ENCODE data around the gene VRK1. TPM values are rescaled to one million over a fixed set of nuclear protein-coding genes. Genes with fewer than 3 reads are reported as not detected.
"Not testable (repeated sequence)": the region's sequence is repeated elsewhere in the genome, so short reads cannot be mapped to it uniquely, and the experiment has no call there.

The VRK1 gene
- total RNA-seq, 4 donors from 2014 or later: 3.8 to 7.0 (median 5.4) TPM

DNA sequence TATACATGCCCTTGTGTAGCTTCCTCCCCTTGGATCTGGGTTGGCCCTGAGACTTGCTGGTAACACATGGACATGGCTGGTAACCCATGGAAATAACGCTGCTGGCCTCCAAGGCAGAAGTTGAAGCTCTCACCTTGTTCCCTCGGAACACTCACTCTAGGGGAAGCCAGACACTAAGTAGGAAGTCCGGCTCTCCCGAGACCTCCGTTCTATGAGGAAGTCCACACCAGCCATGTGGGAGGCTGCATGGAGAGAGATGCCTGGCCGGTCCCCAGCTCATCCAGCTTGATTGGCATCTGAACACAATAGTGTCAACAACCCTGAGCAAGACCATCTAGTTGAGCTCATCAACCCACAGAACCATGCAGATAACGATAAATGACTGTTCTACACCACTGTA is 39.7 kb upstream of the VRK1 start:
- ATAC-seq: no peak
- Histone ChIP-seq H3K27me3 (peaks cover 0 to 3% (median 0%) of the 10 kb centered on the region in 3 donors), H3K27ac (no peak overlapping the region), H3K36me3 (no peaks in the 10 kb centered on the region), H3K4me3 (no peak overlapping the region), H3K4me1 (no peaks in the 10 kb centered on the region), H3K9me3 (no peaks in the 10 kb centered on the region)
- DNase-seq: no peak
- TF ChIP-seq, protein P1, sequence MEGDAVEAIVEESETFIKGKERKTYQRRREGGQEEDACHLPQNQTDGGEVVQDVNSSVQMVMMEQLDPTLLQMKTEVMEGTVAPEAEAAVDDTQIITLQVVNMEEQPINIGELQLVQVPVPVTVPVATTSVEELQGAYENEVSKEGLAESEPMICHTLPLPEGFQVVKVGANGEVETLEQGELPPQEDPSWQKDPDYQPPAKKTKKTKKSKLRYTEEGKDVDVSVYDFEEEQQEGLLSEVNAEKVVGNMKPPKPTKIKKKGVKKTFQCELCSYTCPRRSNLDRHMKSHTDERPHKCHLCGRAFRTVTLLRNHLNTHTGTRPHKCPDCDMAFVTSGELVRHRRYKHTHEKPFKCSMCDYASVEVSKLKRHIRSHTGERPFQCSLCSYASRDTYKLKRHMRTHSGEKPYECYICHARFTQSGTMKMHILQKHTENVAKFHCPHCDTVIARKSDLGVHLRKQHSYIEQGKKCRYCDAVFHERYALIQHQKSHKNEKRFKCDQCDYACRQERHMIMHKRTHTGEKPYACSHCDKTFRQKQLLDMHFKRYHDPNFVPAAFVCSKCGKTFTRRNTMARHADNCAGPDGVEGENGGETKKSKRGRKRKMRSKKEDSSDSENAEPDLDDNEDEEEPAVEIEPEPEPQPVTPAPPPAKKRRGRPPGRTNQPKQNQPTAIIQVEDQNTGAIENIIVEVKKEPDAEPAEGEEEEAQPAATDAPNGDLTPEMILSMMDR (IDR thresholded peaks at IDR 0.05 in 4 of 5, conservative IDR thresholded peaks at IDR 0.05 in 1 of 5): no peak
- no peak for TF ChIP-seq POLR2A (IDR thresholded peaks at IDR 0.05)
- intact Hi-C loops (cut with DNase I; ENCODE audit: low total_unique reads) (no loop called here), in situ Hi-C loops (cut with MboI; ENCODE audit: low sequenced_read_pairs in 4 of 4) (no loop called here)

DNA sequence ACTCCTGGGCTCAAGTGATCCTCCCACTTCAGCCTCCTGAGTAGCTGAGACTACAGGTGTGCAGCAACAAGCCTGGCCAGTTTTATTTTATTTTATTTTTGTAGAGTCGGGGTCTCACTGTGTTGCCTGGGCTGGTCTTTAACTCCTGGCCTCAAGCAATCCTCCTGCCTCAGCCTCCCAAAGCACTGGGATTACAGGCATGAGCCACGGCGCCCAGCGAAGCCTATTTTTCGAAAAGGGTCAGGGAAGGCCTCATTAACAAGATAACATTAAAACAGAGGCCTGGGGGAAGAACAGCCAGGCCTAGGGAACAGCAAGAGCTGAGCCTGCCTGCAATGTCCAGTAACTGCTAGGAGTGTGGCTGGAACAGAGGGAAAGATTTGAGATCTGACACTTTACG is 36.1 kb upstream of the VRK1 start:
- Histone ChIP-seq H3K27me3 (no peaks in the 10 kb centered on the region), H3K36me3 (no peaks in the 10 kb centered on the region), H3K4me3 (no peak overlapping the region), H3K9me3 (no peaks in the 10 kb centered on the region), H3K27ac (no peak overlapping the region), H3K4me1 (no peaks in the 10 kb centered on the region)
- ATAC-seq (no peak), DNase-seq (no peak)
- intact Hi-C loops (cut with DNase I; ENCODE audit: low total_unique reads) (no loop called here), in situ Hi-C loops (cut with MboI; ENCODE audit: low sequenced_read_pairs in 4 of 4) (no loop called here)
- no peak for TF ChIP-seq POLR2A (IDR thresholded peaks at IDR 0.05)
- TF ChIP-seq, protein P1 (IDR thresholded peaks at IDR 0.05 in 4 of 5, conservative IDR thresholded peaks at IDR 0.05 in 1 of 5): no peak

DNA sequence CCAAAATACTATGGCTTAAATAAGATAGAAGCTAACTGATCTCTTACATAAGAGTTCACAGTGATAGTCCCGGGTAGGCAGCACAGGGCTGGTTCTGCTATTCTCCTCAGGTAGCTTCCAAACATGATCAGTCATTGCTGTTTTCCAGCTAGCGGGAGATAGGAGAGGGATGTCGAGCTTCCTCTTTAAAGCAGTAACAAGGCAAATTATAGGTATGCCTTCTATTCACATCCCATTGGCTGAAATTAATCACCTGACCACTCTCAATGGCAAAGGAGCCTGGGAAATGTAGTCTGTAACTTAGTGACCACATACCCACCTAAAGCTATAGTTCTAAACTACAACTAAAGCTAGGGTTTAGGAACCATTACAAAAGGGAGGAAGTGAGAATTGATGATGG is 34.5 kb upstream of the VRK1 start:
- H3K27ac ChIP-seq: no peak overlapping the region
- in situ Hi-C loops (cut with MboI; ENCODE audit: low sequenced_read_pairs in 4 of 4): no loop called here
- ATAC-seq: peak; percentile 87 to 96
- H3K27me3 ChIP-seq: no peaks in the 10 kb centered on the region
- TF ChIP-seq POLR2A (IDR thresholded peaks at IDR 0.05): no peak
- TF ChIP-seq, protein P1 (IDR thresholded peaks at IDR 0.05 in 4 of 5, conservative IDR thresholded peaks at IDR 0.05 in 1 of 5): no peak
- DNase-seq: no peak
- intact Hi-C loops (cut with DNase I; ENCODE audit: low total_unique reads): no loop called here
- H3K9me3 ChIP-seq: no peaks in the 10 kb centered on the region
- no peaks in the 10 kb centered on the region for H3K4me1 ChIP-seq
- H3K36me3 ChIP-seq: no peaks in the 10 kb centered on the region
- no peak overlapping the region for H3K4me3 ChIP-seq

DNA sequence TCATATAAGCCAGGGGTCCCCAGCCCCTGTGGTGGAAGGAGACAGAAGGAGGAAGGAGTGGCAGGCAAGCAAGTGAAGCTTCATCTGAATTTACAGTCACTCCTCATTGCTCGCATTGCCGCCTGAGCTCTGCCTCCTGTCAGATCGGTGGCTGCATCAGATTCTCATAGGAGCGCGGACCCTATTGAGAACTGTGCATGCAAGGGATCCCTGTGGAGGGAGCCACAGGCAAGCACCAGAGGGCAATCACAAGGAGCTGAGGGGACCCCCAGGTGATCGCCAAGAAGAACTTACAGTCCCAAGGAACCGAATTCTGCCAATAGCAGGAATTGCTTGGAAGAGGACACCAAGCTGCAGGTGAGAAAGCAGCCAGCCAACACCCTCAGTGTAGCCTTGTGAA is 33.2 kb upstream of the VRK1 start:
- in situ Hi-C loops (cut with MboI; ENCODE audit: low sequenced_read_pairs in 4 of 4) (no loop called here), intact Hi-C loops (cut with DNase I; ENCODE audit: low total_unique reads) (no loop called here)
- Histone ChIP-seq H3K27me3 (no peaks in the 10 kb centered on the region), H3K27ac (no peak overlapping the region), H3K9me3 (no peaks in the 10 kb centered on the region), H3K4me3 (no peak overlapping the region), H3K4me1 (no peaks in the 10 kb centered on the region), H3K36me3 (no peaks in the 10 kb centered on the region)
- ATAC-seq: no peak
- TF ChIP-seq, protein P1 (IDR thresholded peaks at IDR 0.05 in 4 of 5, conservative IDR thresholded peaks at IDR 0.05 in 1 of 5): no peak
- TF ChIP-seq POLR2A (IDR thresholded peaks at IDR 0.05): no peak
- DNase-seq: no peak

DNA sequence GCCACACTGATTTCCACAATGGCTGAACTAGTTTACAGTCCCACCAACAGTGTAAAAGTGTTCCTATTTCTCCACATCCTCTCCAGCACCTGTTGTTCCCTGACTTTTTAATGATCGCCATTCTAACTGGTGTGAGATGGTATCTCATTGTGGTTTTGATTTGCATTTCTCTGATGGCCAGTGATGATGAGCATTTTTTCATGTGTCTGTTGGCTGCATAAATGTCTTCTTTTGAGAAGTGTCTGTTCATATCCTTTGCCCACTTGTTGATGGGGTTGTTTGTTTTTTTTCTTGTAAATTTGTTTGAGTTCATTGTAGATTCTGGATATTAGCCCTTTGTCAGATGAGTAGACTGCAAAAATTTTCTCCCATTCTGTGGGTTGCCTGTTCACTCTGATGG is 32.0 kb upstream of the VRK1 start:
- intact Hi-C loops (cut with DNase I; ENCODE audit: low total_unique reads); H3K36me3 ChIP-seq; ATAC-seq; H3K4me3 ChIP-seq; in situ Hi-C loops (cut with MboI; ENCODE audit: low sequenced_read_pairs in 4 of 4); H3K27ac ChIP-seq; DNase-seq; H3K27me3 ChIP-seq; H3K9me3 ChIP-seq; H3K4me1 ChIP-seq: not testable (repeated sequence)
